ENCODE data around the gene ZNF138.

The ZNF138 gene

GRCh38 chr7:64867863-64868440 is 73.7 kb downstream of the ZNF138 start:
- no peak for DNase-seq (ENCODE audit: low read depth in 1 of 2, low spot score in 1 of 2)
- no peak overlapping the region for H3K4me3 ChIP-seq (replicated peaks; ENCODE audit: insufficient read depth, low read length)
- H3K27me3 ChIP-seq (ENCODE audit: insufficient read depth, poor library complexity, severe bottlenecking), result no peaks in the 10 kb centered on the region
- no peak overlapping the region for H3K27ac ChIP-seq (replicated peaks)
- TF ChIP-seq CTCF (IDR thresholded peaks at IDR 0.05; ENCODE audit: insufficient read depth, low read length) (no peak), GABPA (IDR thresholded peaks at IDR 0.05; ENCODE audit: low read depth) (no peak), POLR2AphosphoS5 (IDR thresholded peaks at IDR 0.05; ENCODE audit: low read depth) (no peak), REST (IDR thresholded peaks at IDR 0.05; ENCODE audit: insufficient replicate concordance, low read depth) (no peak), SPI1 (IDR thresholded peaks at IDR 0.05; ENCODE audit: borderline replicate concordance, low read depth) (no peak)

DNA sequence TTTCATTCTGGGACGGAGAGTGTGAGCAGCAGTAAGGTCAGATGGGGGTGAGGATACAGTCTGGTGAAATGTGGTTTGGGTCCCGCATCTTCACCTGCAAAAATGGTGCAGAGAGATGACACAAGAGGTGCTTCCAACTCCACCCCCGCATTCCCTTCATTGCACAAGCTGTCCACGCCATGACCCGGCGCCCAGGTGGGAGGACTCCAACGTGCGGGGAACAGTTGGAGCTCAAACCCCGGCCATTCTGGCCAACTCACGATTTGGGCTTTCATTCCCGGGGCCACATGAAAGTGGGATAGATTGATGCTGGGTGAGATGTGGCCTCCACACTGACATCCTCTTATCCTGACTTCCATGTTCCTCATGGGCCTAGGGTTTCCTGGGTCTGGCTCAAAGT is 74.3 kb downstream of the ZNF138 start:
- no peak overlapping the region for H3K4me3 ChIP-seq (replicated peaks; ENCODE audit: insufficient read depth, low read length)
- H3K27ac ChIP-seq (replicated peaks), result no peak overlapping the region
- TF ChIP-seq SPI1 (IDR thresholded peaks at IDR 0.05; ENCODE audit: borderline replicate concordance, low read depth), result no peak
- no peak for TF ChIP-seq CTCF (IDR thresholded peaks at IDR 0.05; ENCODE audit: insufficient read depth, low read length)
- no peak for TF ChIP-seq REST (IDR thresholded peaks at IDR 0.05; ENCODE audit: insufficient replicate concordance, low read depth)
- TF ChIP-seq POLR2AphosphoS5 (IDR thresholded peaks at IDR 0.05; ENCODE audit: low read depth), result no peak
- TF ChIP-seq GABPA (IDR thresholded peaks at IDR 0.05; ENCODE audit: low read depth), result no peak
- no peak for DNase-seq (ENCODE audit: low read depth in 1 of 2, low spot score in 1 of 2)
- H3K27me3 ChIP-seq (ENCODE audit: insufficient read depth, poor library complexity, severe bottlenecking), result no peaks in the 10 kb centered on the region

DNA sequence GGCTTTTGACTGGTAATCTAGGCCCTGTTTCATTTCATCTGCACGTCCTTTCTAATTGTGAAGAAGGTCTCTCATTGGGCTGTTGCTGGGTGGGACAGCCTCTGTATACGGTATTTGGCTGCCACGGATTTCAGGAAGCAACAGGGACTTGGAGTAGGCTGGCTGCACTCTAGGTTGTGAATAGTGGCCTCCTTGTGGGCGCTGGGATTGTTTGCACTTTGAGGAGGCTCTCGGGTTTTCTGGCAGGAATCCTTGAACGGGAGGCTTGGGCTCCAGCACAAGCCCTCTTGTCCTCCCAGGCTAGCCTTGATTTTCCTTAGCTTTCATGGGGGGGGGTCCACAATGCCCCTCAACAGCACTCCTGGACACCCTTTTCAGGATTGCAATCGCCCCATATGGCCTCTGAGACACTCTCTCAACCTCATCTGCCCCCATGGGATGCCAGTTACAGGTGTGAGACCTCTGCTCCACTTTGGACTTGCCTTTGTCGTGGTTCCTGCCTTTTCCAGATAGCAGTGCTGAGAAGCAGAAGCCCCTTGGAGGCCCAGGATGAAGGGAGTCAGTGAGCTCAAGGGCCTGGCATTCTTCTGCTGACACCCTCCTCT is 75.0 kb downstream of the ZNF138 start:
- DNase-seq (ENCODE audit: low read depth in 1 of 2, low spot score in 1 of 2), result no peak
- TF ChIP-seq GABPA (IDR thresholded peaks at IDR 0.05; ENCODE audit: low read depth) (no peak), REST (IDR thresholded peaks at IDR 0.05; ENCODE audit: insufficient replicate concordance, low read depth) (no peak), POLR2AphosphoS5 (IDR thresholded peaks at IDR 0.05; ENCODE audit: low read depth) (no peak), CTCF (IDR thresholded peaks at IDR 0.05; ENCODE audit: insufficient read depth, low read length) (no peak), SPI1 (IDR thresholded peaks at IDR 0.05; ENCODE audit: borderline replicate concordance, low read depth) (no peak)
- Histone ChIP-seq H3K27me3 (ENCODE audit: insufficient read depth, poor library complexity, severe bottlenecking) (no peaks in the 10 kb centered on the region), H3K4me3 (replicated peaks; ENCODE audit: insufficient read depth, low read length) (no peak overlapping the region), H3K27ac (replicated peaks) (no peak overlapping the region)

All from HL-60 (cell line).